ENCODE data around the gene TMEM214.
"Not testable (repeated sequence)": the region's sequence is repeated elsewhere in the genome, so short reads cannot be mapped to it uniquely, and the experiment has no call there.

TMEM214 gene

DNA sequence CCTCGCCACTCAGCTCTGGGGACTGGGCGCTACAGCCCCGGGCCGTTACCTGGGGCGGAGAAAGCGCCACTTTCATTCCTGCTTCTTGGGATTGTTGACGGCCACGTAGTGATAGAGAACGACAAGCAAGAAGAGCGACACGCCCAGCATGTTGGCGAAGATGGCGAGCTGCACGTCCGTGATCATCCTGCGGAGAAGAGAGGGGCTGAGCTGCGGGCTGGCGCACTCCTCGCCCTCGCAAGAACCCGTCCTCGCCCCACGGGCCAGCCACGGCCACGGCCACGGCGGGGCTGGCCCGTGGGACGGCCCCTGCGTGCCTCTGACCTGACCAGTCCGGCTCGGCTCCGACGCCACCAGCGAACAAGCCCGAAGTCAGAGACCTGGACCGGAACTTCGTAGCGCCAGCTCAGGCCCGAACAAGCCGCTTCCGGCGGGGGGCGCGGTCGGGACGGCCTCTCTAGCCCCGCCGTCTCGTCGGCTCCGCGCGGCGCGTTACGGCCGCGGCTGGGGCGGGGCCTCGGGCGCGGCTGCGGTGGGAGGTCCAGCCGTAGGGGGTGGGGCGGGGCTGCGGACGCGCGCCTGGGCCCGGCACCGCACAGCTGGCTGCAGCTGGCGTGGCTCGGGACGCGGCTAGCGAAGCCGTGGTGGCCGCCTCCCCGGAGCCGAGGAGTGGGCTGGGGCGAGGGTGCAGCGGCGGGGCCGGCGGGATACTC lies 38.7 kb downstream of the TMEM214 start, which contains the start of gene OST4:
TSS of gene OST4 (minus strand) at position 378 of the 713 bp plus-strand sequence.
- peak; percentile 94 for DNase-seq

GRCh38 chr2:27071990-27072830 lies 39.4 kb downstream of the TMEM214 start:
- DNase-seq, result no peak

DNA sequence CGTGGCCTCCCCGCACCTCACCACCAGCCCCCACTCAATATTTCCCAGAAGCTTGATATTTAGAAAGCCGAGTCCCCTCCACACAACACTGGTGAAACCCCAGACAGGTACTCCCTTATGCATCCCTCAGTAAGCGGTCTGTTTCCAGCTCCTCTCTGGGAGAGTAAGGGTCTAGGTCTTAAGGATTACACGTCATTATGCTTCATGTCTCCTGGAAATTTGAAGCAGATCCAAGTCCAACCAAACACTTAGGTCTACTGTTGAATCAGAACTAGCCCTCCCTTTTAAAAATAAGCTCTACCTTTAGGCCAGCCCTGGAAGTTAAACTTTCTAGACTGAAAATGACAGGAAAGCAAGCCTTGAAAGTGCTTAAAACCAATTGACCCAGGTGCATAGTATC lies 40.2 kb downstream of the TMEM214 start:
- DNase-seq, result no peak

DNA sequence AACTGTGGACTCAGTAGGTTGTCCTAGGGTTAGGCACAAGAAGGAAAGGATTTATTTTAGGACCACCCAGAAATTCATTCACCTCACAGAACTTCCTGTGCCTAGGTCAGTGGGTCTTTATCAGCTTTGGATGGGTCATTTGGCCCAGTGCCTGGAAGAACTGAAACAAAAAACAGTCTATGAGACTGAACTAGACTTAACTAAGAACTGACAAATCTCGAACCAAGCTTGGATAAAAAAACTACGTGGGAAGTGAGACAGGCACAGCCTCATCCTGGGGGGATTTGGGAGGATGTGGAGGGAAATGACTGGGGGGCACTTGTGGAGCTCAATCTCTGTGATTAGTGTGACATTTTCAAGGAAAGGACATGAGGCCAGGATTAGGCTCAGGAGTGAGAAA lies 41.0 kb downstream of the TMEM214 start:
- no peak for DNase-seq

DNA sequence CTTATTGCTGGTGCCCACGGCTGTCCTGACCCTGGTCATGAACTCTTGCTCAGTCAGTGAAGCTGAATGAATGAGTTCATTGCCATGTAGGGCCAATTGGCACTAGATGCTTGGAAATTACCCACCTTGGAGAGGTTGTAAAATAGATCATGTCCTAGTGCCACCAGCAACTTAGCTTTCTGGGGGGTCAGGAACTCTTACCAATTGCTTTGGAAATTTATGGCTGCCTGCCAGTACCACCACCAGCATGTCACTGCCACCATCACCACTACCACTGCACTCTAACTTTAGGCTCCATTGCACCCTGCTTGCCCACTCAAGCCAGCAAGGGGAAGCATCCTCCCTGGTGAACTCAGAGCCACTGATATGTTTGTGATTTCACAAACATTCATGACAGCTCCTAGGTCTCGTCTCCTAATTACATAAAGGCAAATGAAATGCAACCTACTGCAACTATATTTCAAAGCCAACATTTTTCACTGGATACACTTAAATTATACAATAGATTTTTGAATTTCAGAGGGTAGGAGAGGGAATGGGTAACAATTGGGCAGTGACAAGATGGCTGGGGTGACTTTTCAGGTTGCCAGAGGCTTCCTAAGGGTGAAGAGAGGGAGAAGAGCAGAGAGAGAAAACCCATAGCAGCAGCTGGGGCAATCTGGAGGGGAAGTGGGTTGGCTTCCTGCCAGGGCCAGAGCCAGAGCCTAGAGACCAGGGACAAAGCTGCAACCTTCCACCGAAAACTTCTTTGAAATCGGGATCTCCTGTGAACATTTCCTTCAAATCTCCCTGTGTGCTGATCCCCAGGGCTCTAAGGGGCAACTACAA lies 42.2 kb downstream of the TMEM214 start:
- DNase-seq, result no peak

- DNase-seq, result not testable (repeated sequence)
Measured at GRCh38 chr2:27075566-27075871, 42.8 kb downstream of the TMEM214 start.

DNA sequence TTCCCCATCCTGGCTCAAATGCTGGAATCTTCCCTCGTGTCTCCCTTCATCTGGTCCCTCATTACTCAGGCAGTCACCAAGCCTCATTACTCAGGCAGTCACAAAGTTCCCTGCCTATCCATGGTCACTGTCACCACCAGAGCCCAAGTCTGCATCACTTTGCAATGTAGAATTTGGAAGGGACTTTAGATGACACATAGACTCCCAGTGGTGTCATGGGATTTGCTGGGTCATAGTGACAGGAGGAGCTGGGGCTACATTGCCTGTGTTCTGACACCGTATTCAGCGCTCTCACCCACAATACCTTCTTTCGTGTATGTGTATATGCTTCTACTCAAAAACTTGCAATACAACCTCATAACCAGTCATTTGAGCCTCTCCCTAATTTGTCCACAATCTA lies 43.6 kb downstream of the TMEM214 start:
- no peak for DNase-seq

DNA sequence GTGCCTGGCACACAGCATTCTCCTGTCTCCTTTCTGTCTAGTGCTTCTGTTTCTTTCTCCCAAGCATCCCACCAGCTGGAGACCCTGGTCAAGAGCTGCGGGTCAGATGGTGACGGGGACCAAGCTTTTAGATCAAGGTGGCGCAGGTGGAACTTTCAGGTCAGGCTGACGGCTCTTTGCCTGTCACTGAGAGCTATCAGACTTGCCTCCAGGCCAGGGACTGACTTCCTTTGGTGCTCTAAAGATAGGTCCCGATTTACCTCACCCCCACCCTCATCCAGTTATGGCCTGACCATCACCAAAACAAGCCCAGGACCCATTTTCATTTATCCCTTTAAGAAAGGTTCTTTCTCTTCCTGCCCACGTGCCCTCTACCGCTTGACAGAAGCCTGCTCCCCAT lies 44.5 kb downstream of the TMEM214 start:
- no peak for DNase-seq

GRCh38 chr2:27078267-27079194 lies 45.8 kb downstream of the TMEM214 start, which contains the start of gene EMILIN1:
EMILIN1 (plus strand) TSS chr2:27078615; CDS start chr2:27079066, 451 bp downstream.
- DNase-seq, result no peak

- DNase-seq, result no peak
Measured at GRCh38 chr2:27079233-27080139, 46.7 kb downstream of the TMEM214 start.

- no peak for DNase-seq
Measured at GRCh38 chr2:27080140-27080469, 47.3 kb downstream of the TMEM214 start.

DNA sequence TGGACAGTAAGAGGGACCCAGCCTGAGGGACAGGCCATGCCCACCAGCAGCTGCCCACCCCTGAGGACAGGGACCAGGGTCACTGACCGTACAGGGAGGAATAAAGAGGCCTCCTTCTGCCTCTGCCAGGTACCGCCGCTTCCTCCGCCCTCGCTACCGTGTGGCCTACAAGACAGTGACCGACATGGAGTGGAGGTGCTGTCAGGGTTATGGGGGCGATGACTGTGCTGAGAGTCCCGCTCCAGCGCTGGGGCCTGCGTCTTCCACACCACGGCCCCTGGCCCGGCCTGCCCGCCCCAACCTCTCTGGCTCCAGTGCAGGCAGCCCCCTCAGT lies 47.8 kb downstream of the TMEM214 start:
- no peak for DNase-seq

GRCh38 chr2:27081984-27082772 lies 49.4 kb downstream of the TMEM214 start:
- DNase-seq, result no peak

GRCh38 chr2:27082773-27083409 lies 50.1 kb downstream of the TMEM214 start:
- no peak for DNase-seq

DNA sequence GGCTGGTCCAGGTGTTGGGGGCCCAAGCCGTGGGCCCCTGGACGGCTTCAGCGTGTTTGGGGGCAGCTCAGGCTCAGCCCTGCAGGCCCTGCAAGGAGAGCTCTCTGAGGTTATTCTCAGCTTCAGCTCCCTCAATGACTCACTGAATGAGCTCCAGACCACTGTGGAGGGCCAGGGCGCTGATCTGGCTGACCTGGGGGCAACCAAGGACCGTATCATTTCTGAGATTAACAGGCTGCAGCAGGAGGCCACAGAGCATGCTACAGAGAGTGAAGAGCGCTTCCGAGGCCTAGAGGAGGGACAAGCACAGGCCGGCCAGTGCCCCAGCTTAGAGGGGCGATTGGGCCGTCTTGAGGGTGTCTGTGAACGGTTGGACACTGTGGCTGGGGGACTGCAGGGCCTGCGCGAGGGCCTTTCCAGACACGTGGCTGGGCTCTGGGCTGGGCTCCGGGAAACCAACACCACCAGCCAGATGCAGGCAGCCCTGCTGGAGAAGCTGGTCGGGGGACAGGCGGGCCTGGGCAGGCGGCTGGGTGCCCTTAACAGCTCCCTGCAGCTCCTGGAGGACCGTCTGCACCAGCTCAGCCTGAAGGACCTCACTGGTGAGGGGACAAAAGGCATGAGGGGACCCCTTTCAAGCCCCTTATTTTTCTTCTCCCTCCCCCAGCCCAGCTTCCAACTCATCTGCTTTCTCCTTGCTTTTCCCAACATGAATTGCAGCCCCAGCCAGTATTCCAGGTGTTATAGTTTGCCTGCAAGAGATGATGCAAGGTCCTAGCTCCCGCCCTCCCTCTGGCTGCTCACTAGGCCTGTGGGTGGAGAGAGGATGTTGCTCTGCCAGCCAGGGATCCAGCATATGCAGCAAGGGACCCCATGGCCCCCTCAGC lies 50.9 kb downstream of the TMEM214 start:
- DNase-seq, result no peak

DNA sequence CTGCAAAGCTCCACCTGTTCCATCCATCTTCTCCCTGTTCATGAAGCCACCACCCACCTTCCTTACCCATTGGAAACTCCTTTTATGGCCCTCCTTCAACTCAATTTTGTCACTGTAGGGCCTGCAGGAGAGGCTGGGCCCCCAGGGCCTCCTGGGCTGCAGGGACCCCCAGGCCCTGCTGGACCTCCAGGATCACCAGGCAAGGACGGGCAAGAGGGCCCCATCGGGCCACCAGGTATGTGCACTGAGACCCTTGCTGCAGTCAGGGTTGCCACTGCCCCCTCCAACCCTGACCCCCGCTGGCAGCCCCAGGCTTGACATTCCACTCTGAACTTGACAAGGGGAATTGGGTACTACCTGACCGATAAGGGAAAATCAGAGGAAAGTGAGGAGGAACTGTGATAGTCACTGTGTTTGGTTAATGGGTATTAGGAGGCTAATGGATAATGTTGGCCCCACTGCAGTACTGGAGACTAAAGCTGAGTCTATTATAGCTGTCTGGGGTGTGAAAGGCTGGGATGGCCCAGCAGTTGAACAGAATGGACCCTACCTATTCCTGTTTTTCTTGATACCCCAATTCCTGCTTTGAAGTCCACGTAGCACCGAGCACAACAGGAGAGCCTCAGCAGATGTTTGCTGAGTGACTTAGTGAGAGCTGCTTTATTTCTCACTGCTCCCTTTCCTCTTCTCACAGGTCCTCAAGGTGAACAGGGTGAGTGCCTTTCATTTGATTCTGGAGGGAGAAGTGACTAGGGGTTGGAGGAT lies 51.7 kb downstream of the TMEM214 start:
- DNase-seq, result no peak

GRCh38 chr2:27085062-27085672 lies 52.4 kb downstream of the TMEM214 start:
- DNase-seq, result no peak

- DNase-seq, result peak; percentile 77
Measured at GRCh38 chr2:27085673-27086089, 52.9 kb downstream of the TMEM214 start.

Measured in activated CD8-positive, alpha-beta memory T cell treated with anti-CD3 and anti-CD28 coated beads, Interleukin-2, amount 50 U/mL, for 48 hours (primary cell).